ENCODE measurements around the gene WDR36.

DNA sequence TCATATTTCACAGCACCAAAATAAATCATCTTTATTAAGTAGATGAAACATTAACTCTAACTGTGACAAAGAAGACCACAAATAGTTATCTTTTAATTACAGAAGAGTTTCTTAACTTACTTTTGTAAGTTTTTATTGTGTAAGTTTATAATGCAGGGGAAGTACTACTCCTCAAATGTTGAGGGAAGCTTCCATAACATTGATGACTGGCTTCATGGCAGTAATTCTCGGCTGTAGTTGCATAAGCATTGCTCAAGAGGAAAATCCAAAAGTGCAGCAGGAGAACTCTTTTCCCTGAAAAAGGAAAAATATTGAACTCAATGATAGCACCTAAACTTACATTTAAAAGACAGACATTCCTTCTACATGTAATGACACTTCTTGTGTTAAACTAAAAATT is 16.1 kb upstream of the WDR36 start:
- TF ChIP-seq, protein P1, sequence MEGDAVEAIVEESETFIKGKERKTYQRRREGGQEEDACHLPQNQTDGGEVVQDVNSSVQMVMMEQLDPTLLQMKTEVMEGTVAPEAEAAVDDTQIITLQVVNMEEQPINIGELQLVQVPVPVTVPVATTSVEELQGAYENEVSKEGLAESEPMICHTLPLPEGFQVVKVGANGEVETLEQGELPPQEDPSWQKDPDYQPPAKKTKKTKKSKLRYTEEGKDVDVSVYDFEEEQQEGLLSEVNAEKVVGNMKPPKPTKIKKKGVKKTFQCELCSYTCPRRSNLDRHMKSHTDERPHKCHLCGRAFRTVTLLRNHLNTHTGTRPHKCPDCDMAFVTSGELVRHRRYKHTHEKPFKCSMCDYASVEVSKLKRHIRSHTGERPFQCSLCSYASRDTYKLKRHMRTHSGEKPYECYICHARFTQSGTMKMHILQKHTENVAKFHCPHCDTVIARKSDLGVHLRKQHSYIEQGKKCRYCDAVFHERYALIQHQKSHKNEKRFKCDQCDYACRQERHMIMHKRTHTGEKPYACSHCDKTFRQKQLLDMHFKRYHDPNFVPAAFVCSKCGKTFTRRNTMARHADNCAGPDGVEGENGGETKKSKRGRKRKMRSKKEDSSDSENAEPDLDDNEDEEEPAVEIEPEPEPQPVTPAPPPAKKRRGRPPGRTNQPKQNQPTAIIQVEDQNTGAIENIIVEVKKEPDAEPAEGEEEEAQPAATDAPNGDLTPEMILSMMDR (IDR thresholded peaks at IDR 0.05) = no peak
- TF ChIP-seq POLR2A (IDR thresholded peaks at IDR 0.05) = no peak
- no peak for TF ChIP-seq EP300 (IDR thresholded peaks at IDR 0.05; ENCODE audit: low read depth)
